Endodermal cell (in vitro differentiated cells): ENCODE results near the gene MST1. TPM values are rescaled to one million over a fixed set of nuclear protein-coding genes. Genes with fewer than 3 reads are reported as not detected.

ENCODE experiments used
- DNase-seq: peaks from one replicate; pipeline ENCODE4 v3.0.0-alpha.2; 2017
- H3K27ac ChIP-seq: 2 replicates; pipeline ENCODE4 v1.5.1; 2013; ENCODE audit warnings: mild to moderate bottlenecking, low read depth, low read length, moderate library complexity
- H3K27me3 ChIP-seq: 2 replicates; pipeline ENCODE4 v1.6.1; 2013; ENCODE audit warnings: mild to moderate bottlenecking, low read length, moderate library complexity; ENCODE audit not compliant: insufficient read depth, control insufficient read depth, poor library complexity, severe bottlenecking
- H3K36me3 ChIP-seq: 2 replicates; pipeline ENCODE4 v1.7.0; 2013; ENCODE audit warnings: mild to moderate bottlenecking, low read length, moderate library complexity; ENCODE audit not compliant: control insufficient read depth, insufficient read depth
- H3K4me1 ChIP-seq: one replicate; pipeline ENCODE4 v1.7.0; 2013; ENCODE audit warnings: low read length; ENCODE audit not compliant: control insufficient read depth, insufficient read depth
- H3K4me3 ChIP-seq: 2 replicates; pipeline ENCODE4 v1.5.1; 2013; ENCODE audit warnings: mild to moderate bottlenecking, low read length, moderate library complexity
- H3K9ac ChIP-seq: 2 replicates; pipeline ENCODE4 v1.6.1; 2013; ENCODE audit warnings: mild to moderate bottlenecking, low read length, moderate library complexity; ENCODE audit not compliant: poor library complexity, severe bottlenecking; ENCODE audit errors: extremely low read depth
- H3K9me3 ChIP-seq: 2 replicates; pipeline ENCODE4 v1.6.1; 2013; ENCODE audit warnings: mild to moderate bottlenecking, low read length, moderate library complexity; ENCODE audit not compliant: control insufficient read depth
- H3K27ac Mint-ChIP-seq: 2 replicates; pipeline ENCODE4 v1.8.0; 2020; ENCODE audit warnings: mixed read lengths
- H3K27me3 Mint-ChIP-seq: 2 replicates; pipeline ENCODE4 v1.8.0; 2021; ENCODE audit warnings: mild to moderate bottlenecking, mixed read lengths; ENCODE audit not compliant: insufficient read depth
- H3K36me3 Mint-ChIP-seq: 2 replicates; pipeline ENCODE4 v1.8.0; 2020; ENCODE audit warnings: low read depth, mixed read lengths
- H3K4me1 Mint-ChIP-seq: 2 replicates; pipeline ENCODE4 v1.8.0; 2020; ENCODE audit warnings: mixed read lengths
- H3K4me3 Mint-ChIP-seq: 2 replicates; pipeline ENCODE4 v1.8.0; 2020; ENCODE audit warnings: mild to moderate bottlenecking, moderate library complexity, mixed read lengths
- H3K9me3 Mint-ChIP-seq: 2 replicates; pipeline ENCODE4 v1.8.0; 2020; ENCODE audit warnings: mild to moderate bottlenecking, mixed read lengths
- WGBS, 2 experiments: methylation state at CpG; one replicate each; pipeline versions ENCODE4 v1.1.5 to v1.1.7; 2013; ENCODE audit warnings: missing lambda C conversion rate in 2 of 2, mixed read lengths in 1 of 2; ENCODE audit not compliant: insufficient coverage in 1 of 2, insufficient read length in 1 of 2; 5-methylcytosine and 5-hydroxymethylcytosine counted together
- long read RNA-seq, 4 experiments: library from polyadenylated mRNA in 2 of 4; library from RNA in 1 of 4; library from capped mRNA in 1 of 4; stranded (forward) in 3 of 4; unstranded in 1 of 4; transcript quantifications; one replicate each; pipeline ENCODE4 v2.0.0, GENCODE V29; 2020 to 2021; ENCODE audit warnings: inconsistent platforms in 1 of 4
- polyA plus RNA-seq, 2 experiments: library from polyadenylated mRNA; stranded (reverse); fragments of 50-300 nt; gene quantifications; one replicate each; pipeline ENCODE4 v1.2.3, GENCODE V29; 2013
- total RNA-seq, 2 donors: library from RNA; stranded (reverse); fragmentation: NEBNext Ultra II Directional in 1 of 2; extraction: Animal tissue kit (Norgen Biotek cat#: 25700) in 1 of 2; gene quantifications; 2 replicates in 1 of 2; 3 replicates in 1 of 2; pipeline ENCODE4 v1.2.1, GENCODE V29; 2021
- TF ChIP-seq, protein P1 (sequence below): fragments of 200-600 bp; sonication (generic); conservative IDR thresholded peaks from 2 replicates; pipeline ENCODE4 v1.5.0; 2021; ENCODE audit warnings: antibody characterized with exemption, mild to moderate bottlenecking

MST1 gene
- total RNA-seq = 10 to 100 TPM; 30.8 to 35.5 TPM
- polyA plus RNA-seq (2013, experiment 1 of 2) = 21.9 TPM
- 17.2 TPM for polyA plus RNA-seq (2013, experiment 2 of 2)
- long read RNA-seq, experiment 1, partial matches to known transcripts = 0 of 4 reads
- long read RNA-seq, experiment 1, other reads (novel, unspliced or antisense) = 4 of 4 reads
- long read RNA-seq, experiment 2, partial matches to known transcripts = 1 of 6 reads
- long read RNA-seq, experiment 2, other reads (novel, unspliced or antisense) = 4 of 6 reads
- long read RNA-seq, experiment 3, partial matches to known transcripts = 2 of 15 reads
- long read RNA-seq, experiment 3, other reads (novel, unspliced or antisense) = 12 of 15 reads
- long read RNA-seq, experiment 4, partial matches to known transcripts = 1 of 8 reads
- long read RNA-seq, experiment 4, other reads (novel, unspliced or antisense) = 6 of 8 reads

- WGBS, 2 experiments = 6 to 7% methylated on average over 19 to 66 of the region's 66 CpGs
- Histone ChIP-seq H3K36me3 (no peaks in the 10 kb centered on the region), H3K4me3 (peak within 1 kb of the TSS; percentile 94), H3K4me1 (no peaks in the 10 kb centered on the region), H3K27me3 (no peaks in the 10 kb centered on the region), H3K9ac (peak within 1 kb of the TSS; percentile 56), H3K27ac (no peak within 1 kb of the TSS), H3K9me3 (no peaks in the 10 kb centered on the region)
- H3K9me3 Mint-ChIP-seq = no peaks in the 10 kb centered on the region
- TF ChIP-seq, protein P1, sequence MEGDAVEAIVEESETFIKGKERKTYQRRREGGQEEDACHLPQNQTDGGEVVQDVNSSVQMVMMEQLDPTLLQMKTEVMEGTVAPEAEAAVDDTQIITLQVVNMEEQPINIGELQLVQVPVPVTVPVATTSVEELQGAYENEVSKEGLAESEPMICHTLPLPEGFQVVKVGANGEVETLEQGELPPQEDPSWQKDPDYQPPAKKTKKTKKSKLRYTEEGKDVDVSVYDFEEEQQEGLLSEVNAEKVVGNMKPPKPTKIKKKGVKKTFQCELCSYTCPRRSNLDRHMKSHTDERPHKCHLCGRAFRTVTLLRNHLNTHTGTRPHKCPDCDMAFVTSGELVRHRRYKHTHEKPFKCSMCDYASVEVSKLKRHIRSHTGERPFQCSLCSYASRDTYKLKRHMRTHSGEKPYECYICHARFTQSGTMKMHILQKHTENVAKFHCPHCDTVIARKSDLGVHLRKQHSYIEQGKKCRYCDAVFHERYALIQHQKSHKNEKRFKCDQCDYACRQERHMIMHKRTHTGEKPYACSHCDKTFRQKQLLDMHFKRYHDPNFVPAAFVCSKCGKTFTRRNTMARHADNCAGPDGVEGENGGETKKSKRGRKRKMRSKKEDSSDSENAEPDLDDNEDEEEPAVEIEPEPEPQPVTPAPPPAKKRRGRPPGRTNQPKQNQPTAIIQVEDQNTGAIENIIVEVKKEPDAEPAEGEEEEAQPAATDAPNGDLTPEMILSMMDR = peak; percentile 55
- H3K27me3 Mint-ChIP-seq = no peaks in the 10 kb centered on the region
- H3K4me3 Mint-ChIP-seq = peak within 1 kb of the TSS; percentile 93
- H3K27ac Mint-ChIP-seq = peak within 1 kb of the TSS; percentile 97
- peak; percentile 98 for DNase-seq
- H3K36me3 Mint-ChIP-seq = peaks cover 8% of the 10 kb centered on the region
- peaks cover 20% of the 10 kb centered on the region for H3K4me1 Mint-ChIP-seq
These were observed at the start of gene MST1, which contains the start of gene RNF123 for GRCh38 chr3:49689046-49689907. TSS of gene MST1 (minus strand) at chr3:49689474. CDS start at chr3:49688691, 783 bp downstream. TSS of gene RNF123 (plus strand) at chr3:49689557. CDS start at chr3:49691166, 1,609 bp downstream.

DNA sequence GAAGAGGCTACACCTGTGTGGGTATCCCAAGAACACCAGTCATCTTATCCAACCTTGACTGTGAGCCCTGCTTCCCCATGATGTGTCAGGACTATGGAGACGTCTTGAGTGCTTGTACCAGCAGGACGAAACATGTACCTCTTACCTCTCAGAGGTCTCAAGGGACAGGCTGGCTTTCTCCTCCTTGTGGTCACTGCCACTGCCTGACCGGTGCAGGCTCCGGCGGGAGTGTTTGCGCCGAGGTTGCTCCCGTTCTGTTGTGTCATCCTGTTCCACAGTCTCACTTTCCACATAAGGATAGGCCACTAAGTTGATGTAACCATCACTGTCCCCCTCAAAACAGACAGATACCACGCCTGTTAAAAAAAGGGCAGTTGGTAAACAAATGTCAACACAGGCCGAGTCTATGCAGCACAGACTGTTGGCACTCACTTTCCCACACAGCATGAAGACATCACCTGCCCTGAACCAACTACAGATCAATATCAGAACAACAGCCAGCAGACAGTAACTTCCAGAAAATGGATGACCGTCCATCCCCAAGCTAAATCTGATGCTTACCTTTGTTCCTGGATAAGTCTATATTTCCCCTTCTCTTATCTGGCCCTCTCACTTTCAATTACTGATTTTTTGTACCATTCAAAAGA is 48.9 kb upstream of the MST1 start:
- no peaks in the 10 kb centered on the region for H3K27me3 ChIP-seq
- DNase-seq = no peak
- TF ChIP-seq, protein P1 = no peak
- no peaks in the 10 kb centered on the region for H3K9me3 Mint-ChIP-seq
- H3K27ac Mint-ChIP-seq = peak overlapping the region; percentile 44
- H3K36me3 Mint-ChIP-seq = peaks cover 58% of the 10 kb centered on the region
- no peaks in the 10 kb centered on the region for H3K9me3 ChIP-seq
- no peak overlapping the region for H3K9ac ChIP-seq
- peaks cover 62% of the 10 kb centered on the region for H3K36me3 ChIP-seq
- H3K27ac ChIP-seq = no peak overlapping the region
- H3K4me1 ChIP-seq = no peaks in the 10 kb centered on the region
- 95 to 96% methylated on average over 10 to 11 of the region's 11 CpGs for WGBS, 2 experiments
- no peaks in the 10 kb centered on the region for H3K27me3 Mint-ChIP-seq
- H3K4me1 Mint-ChIP-seq = no peaks in the 10 kb centered on the region
- no peak overlapping the region for H3K4me3 ChIP-seq
- H3K4me3 Mint-ChIP-seq = no peak overlapping the region

DNA sequence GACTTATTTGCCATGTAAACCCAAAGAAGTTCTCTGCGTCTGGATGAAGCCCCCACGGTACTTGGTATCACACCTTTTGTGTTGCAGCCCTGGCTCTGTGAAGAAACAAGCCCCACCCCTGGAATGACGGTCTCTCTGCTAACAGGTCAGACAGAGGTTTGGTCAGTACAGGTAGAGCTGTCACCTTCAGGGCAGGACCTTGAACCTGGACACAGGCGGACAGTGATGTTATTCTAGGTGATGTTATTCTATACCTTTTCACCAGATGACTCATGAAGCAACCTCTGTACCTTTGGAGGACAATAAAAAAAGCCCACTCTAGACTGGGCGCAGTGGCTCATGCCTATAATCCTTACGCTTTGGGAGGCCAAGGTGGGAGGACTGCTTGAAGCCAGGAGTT is 45.5 kb upstream of the MST1 start:
- no peaks in the 10 kb centered on the region for H3K27me3 ChIP-seq
- Mint-ChIP-seq H3K36me3 (peaks cover 78% of the 10 kb centered on the region), H3K9me3 (no peaks in the 10 kb centered on the region), H3K4me3 (no peak overlapping the region), H3K27ac (no peak overlapping the region), H3K27me3 (no peaks in the 10 kb centered on the region), H3K4me1 (no peaks in the 10 kb centered on the region)
- no peak overlapping the region for H3K4me3 ChIP-seq
- peaks cover 80% of the 10 kb centered on the region for H3K36me3 ChIP-seq
- TF ChIP-seq, protein P1 = no peak
- no peaks in the 10 kb centered on the region for H3K9me3 ChIP-seq
- WGBS, 2 experiments = 95 to 97% methylated on average over 6 of the region's 6 CpGs
- H3K9ac ChIP-seq = no peak overlapping the region
- no peak for DNase-seq
- H3K4me1 ChIP-seq = no peaks in the 10 kb centered on the region
- H3K27ac ChIP-seq = no peak overlapping the region
